Fibroblast of skin of back (primary cell): ENCODE results near the gene LAMTOR3. TPM values are rescaled to one million over a fixed set of nuclear protein-coding genes. Genes with fewer than 3 reads are reported as not detected.

Source experiments
- DNase-seq: peaks from one replicate; pipeline ENCODE4 v3.0.0-alpha.2; 2013
- polyA plus RNA-seq, 2 experiments: library from polyadenylated mRNA; unstranded; fragments of 120-200 nt; gene quantifications; one replicate each; pipeline ENCODE4 v1.2.1, GENCODE V29; 2013; ENCODE audit not compliant: insufficient read length in 2 of 2

LAMTOR3 gene
- polyA plus RNA-seq (2013, experiment 1 of 2; ENCODE audit: insufficient read length): 27.4 TPM
- polyA plus RNA-seq (2013, experiment 2 of 2; ENCODE audit: insufficient read length): 30.7 TPM

- peak; percentile 90 for DNase-seq
Observed at GRCh38 chr4:99894161-99894997, at the start of gene LAMTOR3. LAMTOR3 (minus strand) TSS chr4:99894427; CDS start chr4:99893963, 464 bp downstream.

- DNase-seq: no peak
Observed at GRCh38 chr4:99938243-99938753, 44.1 kb upstream of the LAMTOR3 start.

- DNase-seq: no peak
Observed at GRCh38 chr4:99934891-99935290, 40.7 kb upstream of the LAMTOR3 start.

GRCh38 chr4:99927566-99927965 is 33.3 kb upstream of the LAMTOR3 start:
- DNase-seq: no peak

- DNase-seq: no peak
Observed at GRCh38 chr4:99921174-99921573, 26.9 kb upstream of the LAMTOR3 start.

- no peak for DNase-seq
Observed at GRCh38 chr4:99918656-99919055, 24.4 kb upstream of the LAMTOR3 start.

GRCh38 chr4:99917575-99917974 is 23.3 kb upstream of the LAMTOR3 start:
- no peak for DNase-seq

- no peak for DNase-seq
Observed at GRCh38 chr4:99915449-99915848, 21.2 kb upstream of the LAMTOR3 start.

GRCh38 chr4:99894998-99895397 is 771 bp upstream of the LAMTOR3 start:
- no peak for DNase-seq

GRCh38 chr4:99893839-99894160 is 427 bp downstream of the LAMTOR3 start:
- DNase-seq: peak; percentile 3

GRCh38 chr4:99893029-99893428 is 1.2 kb downstream of the LAMTOR3 start:
- no peak for DNase-seq

GRCh38 chr4:99891351-99891750 is 2.9 kb downstream of the LAMTOR3 start:
- no peak for DNase-seq

GRCh38 chr4:99887837-99888236 is 6.4 kb downstream of the LAMTOR3 start:
- no peak for DNase-seq

GRCh38 chr4:99886146-99886545 is 8.1 kb downstream of the LAMTOR3 start:
- no peak for DNase-seq

- no peak for DNase-seq
Observed at GRCh38 chr4:99885687-99886086, 8.5 kb downstream of the LAMTOR3 start.

GRCh38 chr4:99885063-99885664 is 9.1 kb downstream of the LAMTOR3 start:
- peak; percentile 20 for DNase-seq

GRCh38 chr4:99879458-99879857 is 14.8 kb downstream of the LAMTOR3 start:
- DNase-seq: no peak

- no peak for DNase-seq
Observed at GRCh38 chr4:99878604-99879003, 15.6 kb downstream of the LAMTOR3 start.

GRCh38 chr4:99876946-99877345 is 17.3 kb downstream of the LAMTOR3 start:
- DNase-seq: no peak

GRCh38 chr4:99875071-99875470 is 19.2 kb downstream of the LAMTOR3 start:
- DNase-seq: no peak

- no peak for DNase-seq
Observed at GRCh38 chr4:99872570-99872969, 21.7 kb downstream of the LAMTOR3 start.

GRCh38 chr4:99868126-99868596 is 26.1 kb downstream of the LAMTOR3 start:
- peak; percentile 35 for DNase-seq

- no peak for DNase-seq
Observed at GRCh38 chr4:99863804-99864203, 30.4 kb downstream of the LAMTOR3 start.
